ENCODE results near the gene ATP5ME.

The ATP5ME gene

GRCh38 chr4:665751-666435 is 8.2 kb downstream of the ATP5ME start:
- Histone ChIP-seq H3K4me2 (ENCODE audit: low read length) (no peak overlapping the region), H3F3A (ENCODE audit: control insufficient read depth, insufficient read depth) (no peaks in the 10 kb centered on the region), H3K9me3 (ENCODE audit: control insufficient read depth, insufficient read depth, low read length) (no peaks in the 10 kb centered on the region), H3K36me3 (ENCODE audit: control insufficient read depth, low read length) (peaks cover 5% of the 10 kb centered on the region), H3K9me2 (replicated peaks; ENCODE audit: control insufficient read depth, low read length) (no peaks in the 10 kb centered on the region), H3K79me2 (ENCODE audit: control insufficient read depth, low read length) (no peaks in the 10 kb centered on the region), H3K4me3 (ENCODE audit: low read length) (no peak overlapping the region), H3K4me1 (ENCODE audit: control insufficient read depth, low read length) (peaks cover 17% of the 10 kb centered on the region), H4K20me1 (ENCODE audit: control insufficient read depth, insufficient read depth, low read depth, low read length) (no peaks in the 10 kb centered on the region), H3K27me3 (ENCODE audit: control insufficient read depth, low read length) (no peaks in the 10 kb centered on the region), H3K27ac (ENCODE audit: low read depth, low read length) (no peak overlapping the region)
- TF ChIP-seq EZH2phosphoT487 (IDR thresholded peaks at IDR 0.05; ENCODE audit: borderline replicate concordance, low read length): no peak
- no peak for TF ChIP-seq CTCF (IDR thresholded peaks at IDR 0.05; ENCODE audit: low read depth, low read length, poor library complexity, severe bottlenecking)

GRCh38 chr4:665381-665750 is 8.7 kb downstream of the ATP5ME start:
- Histone ChIP-seq H3K4me2 (ENCODE audit: low read length) (no peak overlapping the region), H3K36me3 (ENCODE audit: control insufficient read depth, low read length) (no peaks in the 10 kb centered on the region; the same call in 1 of the 2 replicates), H3K4me1 (ENCODE audit: control insufficient read depth, low read length) (peaks cover 17% of the 10 kb centered on the region), H3K27ac (ENCODE audit: low read depth, low read length) (no peak overlapping the region), H4K20me1 (ENCODE audit: control insufficient read depth, insufficient read depth, low read depth, low read length) (no peaks in the 10 kb centered on the region), H3K9me2 (replicated peaks; ENCODE audit: control insufficient read depth, low read length) (no peaks in the 10 kb centered on the region), H3F3A (ENCODE audit: control insufficient read depth, insufficient read depth) (no peaks in the 10 kb centered on the region), H3K79me2 (ENCODE audit: control insufficient read depth, low read length) (no peaks in the 10 kb centered on the region), H3K4me3 (ENCODE audit: low read length) (no peak overlapping the region), H3K27me3 (ENCODE audit: control insufficient read depth, low read length) (no peaks in the 10 kb centered on the region), H3K9me3 (ENCODE audit: control insufficient read depth, insufficient read depth, low read length) (no peaks in the 10 kb centered on the region)
- no peak for TF ChIP-seq EZH2phosphoT487 (IDR thresholded peaks at IDR 0.05; ENCODE audit: borderline replicate concordance, low read length)
- no peak for TF ChIP-seq CTCF (IDR thresholded peaks at IDR 0.05; ENCODE audit: low read depth, low read length, poor library complexity, severe bottlenecking)

GRCh38 chr4:664713-665231 is 9.3 kb downstream of the ATP5ME start:
- H3K4me1 ChIP-seq (ENCODE audit: control insufficient read depth, low read length): peaks cover 17% of the 10 kb centered on the region
- H3K79me2 ChIP-seq (ENCODE audit: control insufficient read depth, low read length): no peaks in the 10 kb centered on the region
- H3F3A ChIP-seq (ENCODE audit: control insufficient read depth, insufficient read depth): no peaks in the 10 kb centered on the region
- no peaks in the 10 kb centered on the region for H3K9me3 ChIP-seq (ENCODE audit: control insufficient read depth, insufficient read depth, low read length)
- no peak overlapping the region for H3K27ac ChIP-seq (ENCODE audit: low read depth, low read length)
- no peaks in the 10 kb centered on the region for H3K27me3 ChIP-seq (ENCODE audit: control insufficient read depth, low read length)
- TF ChIP-seq CTCF (IDR thresholded peaks at IDR 0.05; ENCODE audit: low read depth, low read length, poor library complexity, severe bottlenecking) (no peak), EZH2phosphoT487 (IDR thresholded peaks at IDR 0.05; ENCODE audit: borderline replicate concordance, low read length) (no peak)
- peak overlapping the region; percentile 90 for H3K4me3 ChIP-seq (ENCODE audit: low read length)
- peak overlapping the region; percentile 91 for H3K4me2 ChIP-seq (ENCODE audit: low read length)
- H3K9me2 ChIP-seq (replicated peaks; ENCODE audit: control insufficient read depth, low read length): no peaks in the 10 kb centered on the region
- H3K36me3 ChIP-seq (ENCODE audit: control insufficient read depth, low read length): no peaks in the 10 kb centered on the region
- no peaks in the 10 kb centered on the region for H4K20me1 ChIP-seq (ENCODE audit: control insufficient read depth, insufficient read depth, low read depth, low read length)

Measured in DOHH2 (cell line).